Midbrain (tissue), 1 donor: ENCODE data around the gene NPB.
"Not testable (repeated sequence)": the region's sequence is repeated elsewhere in the genome, so short reads cannot be mapped to it uniquely, and the experiment has no call there.

Experiments used
- DNase-seq: peaks from one replicate; lab custom pipeline; 2025; lab: John Stamatoyannopoulos, UW

The NPB gene

GRCh38 chr17:81911969-81912368 is 9.9 kb downstream of the NPB start:
- DNase-seq, result no peak

- DNase-seq, result no peak
Observed at GRCh38 chr17:81912441-81913309, 10.6 kb downstream of the NPB start.

- DNase-seq, result no peak
Observed at GRCh38 chr17:81913394-81914102, 11.5 kb downstream of the NPB start.

GRCh38 chr17:81914103-81914850 is 12.2 kb downstream of the NPB start:
- no peak for DNase-seq

GRCh38 chr17:81915331-81915730 is 13.3 kb downstream of the NPB start:
- DNase-seq, result no peak

- no peak for DNase-seq
Observed at GRCh38 chr17:81916234-81917001, 14.4 kb downstream of the NPB start.

- peak; percentile 89 for DNase-seq
Observed at GRCh38 chr17:81917565-81918332, 15.7 kb downstream of the NPB start, which contains the start of gene SIRT7. Gene SIRT7, minus strand, starts transcription at chr17:81918176. Its CDS starts 45 bp downstream, at chr17:81918131.

- not testable (repeated sequence) for DNase-seq
Observed at GRCh38 chr17:81918333-81918669, 16.3 kb downstream of the NPB start.

- no peak for DNase-seq
Observed at GRCh38 chr17:81918832-81919545, 17.0 kb downstream of the NPB start.

GRCh38 chr17:81920612-81921536 is 18.8 kb downstream of the NPB start:
- peak; percentile 28 for DNase-seq

- no peak for DNase-seq
Observed at GRCh38 chr17:81921537-81921862, 19.5 kb downstream of the NPB start.

GRCh38 chr17:81921996-81922565 is 20.0 kb downstream of the NPB start:
- no peak for DNase-seq

GRCh38 chr17:81922566-81923301 is 20.7 kb downstream of the NPB start:
- DNase-seq, result no peak

- peak; percentile 65 for DNase-seq
Observed at GRCh38 chr17:81923302-81924260, 21.5 kb downstream of the NPB start.

- no peak for DNase-seq
Observed at GRCh38 chr17:81924557-81925532, 22.8 kb downstream of the NPB start.
